CD14-positive monocyte (primary cell): ENCODE results near the gene KLHL17. TPM values are rescaled to one million over a fixed set of nuclear protein-coding genes. Genes with fewer than 3 reads are reported as not detected.

Experiments used
- DNase-seq, 3 donors: peaks; one replicate each; pipeline ENCODE4 v3.0.0-alpha.2; 2011 to 2022
- H2AFZ ChIP-seq: 2 replicates; pipeline ENCODE4 v1.6.0; 2012; ENCODE audit warnings: mild to moderate bottlenecking, low read depth, low read length, inconsistent platforms; ENCODE audit not compliant: insufficient read depth, poor library complexity, severe bottlenecking
- H3K27ac ChIP-seq, 2 donors: 1 replicate in 1 of 2; 2 replicates in 1 of 2; pipeline ENCODE4 v1.5.1; 2012 to 2013; ENCODE audit warnings: low read length in 2 of 2, control low read depth in 1 of 2, inconsistent platforms in 1 of 2, low read depth in 1 of 2, mild to moderate bottlenecking in 1 of 2
- H3K27me3 ChIP-seq, 2 donors: one replicate each; pipeline versions ENCODE4 v1.6.0 to v1.6.1; 2011 to 2013; ENCODE audit warnings: low read length in 2 of 2; ENCODE audit not compliant: control insufficient read depth in 2 of 2, insufficient read depth in 2 of 2
- H3K36me3 ChIP-seq, 2 donors: replicated peaks in 1 of 2; 1 replicate in 1 of 2; 2 replicates in 1 of 2; pipeline versions ENCODE4 v1.5.1 to v1.6.1; 2012 to 2013; ENCODE audit warnings: low read length in 2 of 2, control low read depth in 1 of 2, inconsistent platforms in 1 of 2, mild to moderate bottlenecking in 1 of 2; ENCODE audit not compliant: insufficient read depth in 2 of 2, control insufficient read depth in 1 of 2
- H3K4me1 ChIP-seq, 2 donors: 1 replicate in 1 of 2; 2 replicates in 1 of 2; pipeline versions ENCODE4 v1.5.1 to v1.6.1; 2012 to 2013; ENCODE audit warnings: low read length in 2 of 2, control low read depth in 1 of 2, inconsistent platforms in 1 of 2, mild to moderate bottlenecking in 1 of 2, moderate library complexity in 1 of 2; ENCODE audit not compliant: insufficient read depth in 2 of 2, control insufficient read depth in 1 of 2
- H3K4me2 ChIP-seq: replicated peaks from 2 replicates; pipeline ENCODE3; 2012; ENCODE audit warnings: low read length, moderate library complexity, mild to moderate bottlenecking; ENCODE audit not compliant: poor library complexity, severe bottlenecking; ENCODE audit errors: extremely low read depth
- H3K4me3 ChIP-seq, 3 experiments: fragments of 200-600 bp in 1 of 3; sonication (generic) in 1 of 3; replicated peaks in 1 of 3; 1 replicate in 2 of 3; 2 replicates in 1 of 3; pipeline ENCODE4 v1.5.1; 2011 to 2013; ENCODE audit warnings: low read length in 3 of 3, mild to moderate bottlenecking in 3 of 3, control low read depth in 2 of 3, low read depth in 2 of 3, inconsistent platforms in 1 of 3, moderate library complexity in 1 of 3
- H3K79me2 ChIP-seq: 2 replicates; pipeline ENCODE4 v1.6.0; 2012; ENCODE audit warnings: mild to moderate bottlenecking, control low read depth, inconsistent platforms, low read length, moderate library complexity; ENCODE audit not compliant: insufficient read depth
- H3K9ac ChIP-seq: 2 replicates; pipeline ENCODE4 v1.6.0; 2017; ENCODE audit warnings: low read length, mild to moderate bottlenecking; ENCODE audit not compliant: insufficient read depth, poor library complexity, severe bottlenecking
- H3K9me3 ChIP-seq, 2 donors: replicated peaks in 1 of 2; 1 replicate in 1 of 2; 2 replicates in 1 of 2; pipeline versions ENCODE4 v1.5.1 to v1.6.1; 2012 to 2013; ENCODE audit warnings: low read length in 2 of 2, control low read depth in 1 of 2; ENCODE audit not compliant: control insufficient read depth in 1 of 2, insufficient read depth in 1 of 2
- H4K20me1 ChIP-seq: 2 replicates; pipeline ENCODE4 v1.6.0; 2012; ENCODE audit warnings: mild to moderate bottlenecking, low read length, control low read depth, moderate library complexity; ENCODE audit not compliant: insufficient read depth
- H3K27ac Mint-ChIP-seq, 7 donors: one replicate each; pipeline ENCODE4 v1.8.0; 2020; ENCODE audit warnings: mild to moderate bottlenecking in 7 of 7, mixed read lengths in 7 of 7, moderate library complexity in 6 of 7, inconsistent platforms in 2 of 7
- H3K27me3 Mint-ChIP-seq, 3 donors: one replicate each; pipeline ENCODE4 v1.8.0; 2021 to 2022; ENCODE audit warnings: low read depth in 3 of 3, mild to moderate bottlenecking in 3 of 3, mixed read lengths in 3 of 3, moderate library complexity in 3 of 3, inconsistent platforms in 1 of 3
- H3K36me3 Mint-ChIP-seq, 2 donors: one replicate each; pipeline ENCODE4 v1.8.0; 2020; ENCODE audit warnings: mixed read lengths in 2 of 2, inconsistent platforms in 1 of 2, mild to moderate bottlenecking in 1 of 2
- H3K4me1 Mint-ChIP-seq: one replicate; pipeline ENCODE4 v1.8.0; 2020; ENCODE audit warnings: mild to moderate bottlenecking, mixed read lengths
- H3K4me3 Mint-ChIP-seq, 2 donors: one replicate each; pipeline ENCODE4 v1.8.0; 2020; ENCODE audit warnings: mild to moderate bottlenecking in 2 of 2, mixed read lengths in 2 of 2, moderate library complexity in 1 of 2
- H3K9me3 Mint-ChIP-seq, 7 donors: one replicate each; pipeline ENCODE4 v1.8.0; 2020 to 2022; ENCODE audit warnings: mixed read lengths in 7 of 7, mild to moderate bottlenecking in 6 of 7, moderate library complexity in 6 of 7, inconsistent platforms in 2 of 7
- WGBS: methylation state at CpG from one replicate; pipeline ENCODE4 v1.1.5; 2013; ENCODE audit warnings: missing lambda C conversion rate; ENCODE audit not compliant: insufficient coverage; 5-methylcytosine and 5-hydroxymethylcytosine counted together
- intact Hi-C, 2 donors: fragments of 100-400 bp; cut with micrococcal nuclease; formaldehyde crosslinking; loops; one replicate each; pipeline versions ENCODE4 v1.15.0 to v1.15.1; 2023
- polyA minus RNA-seq: library from RNA; depleted of rRNA, polyadenylated mRNA; stranded (reverse); fragments of >200 nt; gene quantifications from 2 replicates; pipeline ENCODE4 v1.2.3, GENCODE V29; 2012
- polyA plus RNA-seq, 3 donors: library from polyadenylated mRNA; depleted of rRNA in 1 of 3; unstranded in 2 of 3; stranded (reverse) in 1 of 3; fragments of 300-500 nt in 2 of 3; fragments of >200 nt in 1 of 3; fragmentation: Illumina TruSeq in 2 of 3; gene quantifications; 1 replicate in 2 of 3; 2 replicates in 1 of 3; pipeline ENCODE4 v1.2.3, GENCODE V29; 2012 to 2021
- total RNA-seq, 12 experiments: library from RNA in 1 of 12; stranded (reverse) in 1 of 12; fragments of 120-200 nt in 1 of 12; gene quantifications; one replicate each; pipeline ENCODE4 v1.2.4 and lab custom pipeline; 2013 to 2026; ENCODE audit warnings: mixed read lengths in 6 of 12, inconsistent platforms in 1 of 12
- TF ChIP-seq, protein P1 (sequence below): fragments of 200-600 bp; IDR thresholded peaks from one replicate; pipeline ENCODE4 v1.8.0; 2022; ENCODE audit warnings: antibody characterized with exemption, mild to moderate bottlenecking

KLHL17 gene
- 6.7 TPM for total RNA-seq (2013)
- polyA plus RNA-seq (10 to 100 TPM in 1 of 3 donors, under 1 TPM in 2; 0.31 to 48.1 (median 0.71) TPM), polyA minus RNA-seq (5.3 and 7.1 TPM in 2 replicates), total RNA-seq (lab: John Stamatoyannopoulos, UW) (1.9 to 8.5 (median 4.9) reads per million in 11 experiments)

DNA sequence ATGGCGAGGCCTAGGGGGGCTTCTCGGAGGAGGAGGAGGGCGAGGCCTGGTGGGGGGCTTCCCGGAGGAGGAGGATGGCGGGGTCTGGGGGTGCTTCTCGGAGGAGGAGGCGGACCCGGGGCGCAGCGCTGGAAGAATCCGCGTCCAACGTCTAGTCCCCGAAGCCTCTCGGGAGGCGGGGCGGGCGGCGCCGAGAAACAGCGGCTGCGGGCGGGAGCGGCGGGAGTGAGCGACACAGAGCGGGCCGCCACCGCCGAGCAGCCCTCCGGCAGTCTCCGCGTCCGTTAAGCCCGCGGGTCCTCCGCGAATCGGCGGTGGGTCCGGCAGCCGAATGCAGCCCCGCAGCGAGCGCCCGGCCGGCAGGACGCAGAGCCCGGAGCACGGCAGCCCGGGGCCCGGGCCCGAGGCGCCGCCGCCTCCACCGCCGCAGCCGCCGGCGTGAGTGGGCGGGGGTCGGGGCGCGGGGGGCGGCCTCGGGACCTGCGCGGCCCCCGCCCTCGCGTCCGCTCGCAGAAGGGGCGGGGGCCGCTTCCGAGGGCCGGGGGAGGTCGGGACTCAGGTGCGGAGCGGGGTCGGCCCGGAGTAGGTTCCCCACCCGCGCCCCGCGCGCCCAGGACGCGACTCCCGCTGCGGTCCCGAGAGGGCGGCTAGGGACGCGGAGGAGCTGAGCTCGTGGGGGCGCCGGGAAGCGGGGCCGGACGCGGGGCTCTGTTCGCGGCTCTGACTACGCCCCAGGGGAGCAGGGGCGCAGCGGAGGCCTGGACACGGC lies at the start of gene KLHL17:
Gene KLHL17, plus strand, starts transcription at position 222 of the 769 bp plus-strand sequence. Its CDS starts 110 bp downstream, at position 332.
- Histone ChIP-seq H3K4me3 (peak within 1 kb of the TSS; percentile 34 to 94 (median 52)), H3K4me2 (peak within 1 kb of the TSS; percentile 90), H4K20me1 (peaks cover 18% of the 10 kb centered on the region), H3K27ac (no peak within 1 kb of the TSS), H3K9ac (peak within 1 kb of the TSS; percentile 75), H2AFZ (peak within 1 kb of the TSS; percentile 94), H3K27me3 (peaks cover 0 to 7% of the 10 kb centered on the region in 2 donors), H3K36me3 (peaks cover 15 to 17% of the 10 kb centered on the region in 2 donors), H3K9me3 (no peaks in the 10 kb centered on the region), H3K4me1 (peaks cover 22 to 54% of the 10 kb centered on the region in 2 donors), H3K79me2 (peaks cover 23% of the 10 kb centered on the region)
- Mint-ChIP-seq H3K4me1 (peaks cover 34% of the 10 kb centered on the region), H3K36me3 (peaks cover 28 to 35% of the 10 kb centered on the region in 2 donors), H3K9me3 (no peaks in the 10 kb centered on the region), H3K4me3 (peak within 1 kb of the TSS; percentile 73 to 95), H3K27me3 (peaks cover 7 to 25% (median 12%) of the 10 kb centered on the region in 3 donors), H3K27ac (peak within 1 kb of the TSS in 3 of 7 donors; percentile 45 to 81 (median 55))
- TF ChIP-seq, protein P1, sequence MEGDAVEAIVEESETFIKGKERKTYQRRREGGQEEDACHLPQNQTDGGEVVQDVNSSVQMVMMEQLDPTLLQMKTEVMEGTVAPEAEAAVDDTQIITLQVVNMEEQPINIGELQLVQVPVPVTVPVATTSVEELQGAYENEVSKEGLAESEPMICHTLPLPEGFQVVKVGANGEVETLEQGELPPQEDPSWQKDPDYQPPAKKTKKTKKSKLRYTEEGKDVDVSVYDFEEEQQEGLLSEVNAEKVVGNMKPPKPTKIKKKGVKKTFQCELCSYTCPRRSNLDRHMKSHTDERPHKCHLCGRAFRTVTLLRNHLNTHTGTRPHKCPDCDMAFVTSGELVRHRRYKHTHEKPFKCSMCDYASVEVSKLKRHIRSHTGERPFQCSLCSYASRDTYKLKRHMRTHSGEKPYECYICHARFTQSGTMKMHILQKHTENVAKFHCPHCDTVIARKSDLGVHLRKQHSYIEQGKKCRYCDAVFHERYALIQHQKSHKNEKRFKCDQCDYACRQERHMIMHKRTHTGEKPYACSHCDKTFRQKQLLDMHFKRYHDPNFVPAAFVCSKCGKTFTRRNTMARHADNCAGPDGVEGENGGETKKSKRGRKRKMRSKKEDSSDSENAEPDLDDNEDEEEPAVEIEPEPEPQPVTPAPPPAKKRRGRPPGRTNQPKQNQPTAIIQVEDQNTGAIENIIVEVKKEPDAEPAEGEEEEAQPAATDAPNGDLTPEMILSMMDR: no peak
- DNase-seq: peak; percentile 46 to 54 (median 54)
- intact Hi-C loops: loop anchor here in 1 of 2 donors (10.0 kb wide), 1 partner anchor 56 kb away; no protein-coding TSS in a partner anchor
- under 1% methylated on average over 107 of the region's 109 CpGs for WGBS

- TF ChIP-seq, protein P1: no peak
- H3K9me3 Mint-ChIP-seq: peaks cover 0 to 5% (median 2%) of the 10 kb centered on the region in 7 donors
- Histone ChIP-seq H3K36me3 (no peaks in the 10 kb centered on the region), H3K27me3 (peaks cover 0 to 24% of the 10 kb centered on the region in 2 donors), H3K4me1 (peaks cover 11 to 13% of the 10 kb centered on the region in 2 donors), H3K79me2 (no peaks in the 10 kb centered on the region), H3K4me2 (no peak overlapping the region), H3K4me3 (no peak overlapping the region), H3K9ac (no peak overlapping the region), H3K27ac (no peak overlapping the region), H4K20me1 (no peaks in the 10 kb centered on the region), H2AFZ (no peak overlapping the region), H3K9me3 (no peaks in the 10 kb centered on the region)
- peaks cover 20% of the 10 kb centered on the region for H3K4me1 Mint-ChIP-seq
- peak overlapping the region in 1 of 2 donors; percentile 51 for H3K4me3 Mint-ChIP-seq
- H3K27me3 Mint-ChIP-seq: peaks cover 22 to 52% (median 30%) of the 10 kb centered on the region in 3 donors
- 83% methylated on average over 25 of the region's 25 CpGs for WGBS
- intact Hi-C loops: no loop called here
- H3K27ac Mint-ChIP-seq: no peak overlapping the region
- DNase-seq: no peak
- H3K36me3 Mint-ChIP-seq: no peaks in the 10 kb centered on the region
Measured at GRCh38 chr1:910881-911721, 49.3 kb upstream of the KLHL17 start.
